Ramos (cell line): ENCODE data around the gene TCAP.

Experiments used
- in situ Hi-C: fragments of 300-500 bp; cut with MboI; formaldehyde crosslinking; loops from one replicate; pipeline ENCODE4 v1.14.3; 2022; ENCODE audit warnings: low sequenced_read_pairs; ENCODE audit not compliant: unreplicated experiment

The TCAP gene

DNA sequence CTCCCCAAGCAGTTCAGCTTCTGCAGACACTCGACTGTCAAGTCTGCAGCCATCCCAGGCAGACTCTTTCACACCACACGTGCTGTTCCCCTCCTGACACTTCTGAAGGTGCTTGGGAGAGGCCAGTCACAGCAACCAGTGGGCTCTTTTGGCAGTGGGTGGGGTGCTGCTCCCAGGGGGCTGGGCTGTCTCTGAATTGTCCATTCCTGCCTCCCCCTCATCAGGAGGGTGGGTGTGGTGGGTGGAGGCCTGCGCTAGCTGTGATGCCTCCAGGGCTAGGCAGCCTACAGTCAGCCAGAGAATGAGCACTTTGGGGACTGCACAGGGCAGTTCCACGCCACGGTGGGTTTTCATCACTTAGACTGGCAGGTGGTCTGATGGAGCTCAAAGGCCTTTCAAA, 17.9 kb upstream of the TCAP start:
- in situ Hi-C loops: no loop called here

DNA sequence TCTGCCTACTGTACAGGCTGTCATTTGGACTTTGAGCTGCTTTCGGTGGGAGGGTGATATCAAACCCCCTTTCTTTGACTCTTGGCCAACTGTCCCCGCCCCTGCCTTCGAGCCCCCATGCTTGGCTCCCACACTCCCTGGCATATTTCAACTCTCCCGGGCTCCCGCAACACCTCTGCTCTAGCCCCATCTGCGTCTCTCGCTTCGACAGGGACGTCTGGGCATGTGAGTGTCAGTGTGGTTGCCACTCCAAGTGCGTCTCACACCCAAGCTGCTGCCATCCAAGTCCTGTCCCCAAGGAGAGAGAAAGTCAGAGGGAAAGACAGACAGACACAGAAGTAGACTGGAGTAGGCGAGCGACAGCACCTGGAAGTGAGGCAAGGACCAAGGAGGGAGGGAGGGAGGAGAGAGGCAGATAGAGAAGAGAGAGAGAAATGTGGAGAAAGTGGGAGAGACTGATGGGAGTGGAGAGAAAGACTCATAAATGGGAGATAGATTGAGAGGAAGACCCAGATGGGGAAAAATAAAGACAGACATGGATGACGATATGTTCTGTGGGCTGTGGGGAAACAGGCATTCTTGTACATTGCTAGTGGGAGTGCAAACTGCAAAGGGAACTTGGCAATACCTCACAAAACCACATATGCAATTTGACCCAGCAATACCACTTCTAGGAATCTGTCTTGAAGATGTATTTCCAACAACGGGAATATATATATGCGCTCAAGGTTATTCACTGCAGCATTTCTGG, 16.4 kb upstream of the TCAP start:
- in situ Hi-C loops: no loop called here

DNA sequence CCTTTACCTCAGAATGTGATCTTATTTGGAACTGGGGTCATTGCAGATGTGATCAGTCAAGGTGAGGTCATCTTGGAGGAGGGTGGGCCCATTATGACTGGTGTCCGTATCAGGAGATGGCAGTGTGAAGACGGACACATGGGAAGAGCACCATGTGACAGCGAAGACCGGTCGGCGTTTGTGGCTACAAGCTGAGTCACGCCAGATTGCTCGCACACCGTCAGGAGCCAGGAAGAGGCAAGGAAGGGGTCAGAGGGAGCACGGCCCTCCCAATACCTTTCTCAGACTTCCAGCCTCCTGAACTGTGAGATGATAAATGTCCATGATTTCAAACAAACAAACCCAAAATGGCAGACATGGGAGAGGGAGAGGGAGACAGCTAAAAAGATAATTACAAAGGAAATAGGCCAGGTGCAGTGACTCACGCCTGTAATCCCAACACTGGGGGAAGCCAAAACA, 15.0 kb upstream of the TCAP start:
- in situ Hi-C loops: no loop called here

DNA sequence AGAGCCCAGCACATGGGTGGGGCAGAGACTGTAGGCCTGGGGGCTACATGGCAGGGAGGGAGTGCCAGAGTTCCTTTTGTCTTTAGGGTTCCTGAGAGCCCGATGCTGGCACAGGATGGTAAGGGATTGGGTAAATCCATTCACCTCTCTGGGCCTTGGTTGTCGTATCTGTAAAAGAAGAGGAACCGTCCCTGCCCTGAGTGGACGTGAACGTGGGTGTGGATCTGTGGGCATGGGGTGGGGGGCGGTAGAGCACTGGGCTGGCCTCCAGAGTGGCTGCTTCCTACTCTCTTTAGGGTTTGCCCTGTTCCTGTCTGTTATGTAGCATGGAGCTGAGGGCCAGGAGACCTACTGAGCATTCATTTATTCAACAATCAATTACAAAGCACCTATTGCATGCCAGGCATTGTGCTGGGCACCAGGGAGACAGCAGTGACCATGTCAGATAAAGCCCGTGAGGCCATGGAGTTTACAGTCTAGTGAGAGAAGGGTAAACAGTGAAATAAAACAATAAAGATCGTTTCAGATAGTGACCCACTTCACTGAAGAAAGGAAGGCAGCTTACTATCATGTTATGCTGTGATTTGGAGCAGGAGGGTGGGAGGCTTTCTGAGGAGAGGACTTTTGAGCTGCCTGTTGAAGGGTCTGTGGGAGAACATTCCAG, 13.1 kb upstream of the TCAP start:
- in situ Hi-C loops: no loop called here

- in situ Hi-C loops: no loop called here
These were observed 12.4 kb upstream of the TCAP start for GRCh38 chr17:39652587-39653315.

DNA sequence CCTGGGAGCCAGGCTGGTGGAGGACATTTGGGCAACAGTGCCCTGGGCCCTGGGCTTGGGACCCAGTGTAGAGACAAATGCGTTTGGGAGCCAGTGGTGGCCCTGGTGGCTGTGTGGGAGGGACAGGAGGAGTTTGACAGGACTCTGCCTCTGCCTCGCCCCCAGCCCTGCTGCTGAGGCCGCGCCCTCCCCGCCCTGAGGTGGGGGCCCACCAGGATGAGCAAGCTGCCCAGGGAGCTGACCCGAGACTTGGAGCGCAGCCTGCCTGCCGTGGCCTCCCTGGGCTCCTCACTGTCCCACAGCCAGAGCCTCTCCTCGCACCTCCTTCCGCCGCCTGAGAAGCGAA, 11.9 kb upstream of the TCAP start:
- in situ Hi-C loops: no loop called here

- in situ Hi-C loops: no loop called here
These were observed 11.4 kb upstream of the TCAP start for GRCh38 chr17:39653662-39654331.

GRCh38 chr17:39655105-39655504, 10.0 kb upstream of the TCAP start:
- in situ Hi-C loops: no loop called here

GRCh38 chr17:39658346-39658745, 6.8 kb upstream of the TCAP start:
- in situ Hi-C loops: no loop called here

GRCh38 chr17:39658760-39659159, 6.4 kb upstream of the TCAP start:
- in situ Hi-C loops: no loop called here

- in situ Hi-C loops: no loop called here
These were observed 5.7 kb upstream of the TCAP start for GRCh38 chr17:39659279-39660010.

- in situ Hi-C loops: no loop called here
These were observed 5.2 kb upstream of the TCAP start for GRCh38 chr17:39660011-39660360.

DNA sequence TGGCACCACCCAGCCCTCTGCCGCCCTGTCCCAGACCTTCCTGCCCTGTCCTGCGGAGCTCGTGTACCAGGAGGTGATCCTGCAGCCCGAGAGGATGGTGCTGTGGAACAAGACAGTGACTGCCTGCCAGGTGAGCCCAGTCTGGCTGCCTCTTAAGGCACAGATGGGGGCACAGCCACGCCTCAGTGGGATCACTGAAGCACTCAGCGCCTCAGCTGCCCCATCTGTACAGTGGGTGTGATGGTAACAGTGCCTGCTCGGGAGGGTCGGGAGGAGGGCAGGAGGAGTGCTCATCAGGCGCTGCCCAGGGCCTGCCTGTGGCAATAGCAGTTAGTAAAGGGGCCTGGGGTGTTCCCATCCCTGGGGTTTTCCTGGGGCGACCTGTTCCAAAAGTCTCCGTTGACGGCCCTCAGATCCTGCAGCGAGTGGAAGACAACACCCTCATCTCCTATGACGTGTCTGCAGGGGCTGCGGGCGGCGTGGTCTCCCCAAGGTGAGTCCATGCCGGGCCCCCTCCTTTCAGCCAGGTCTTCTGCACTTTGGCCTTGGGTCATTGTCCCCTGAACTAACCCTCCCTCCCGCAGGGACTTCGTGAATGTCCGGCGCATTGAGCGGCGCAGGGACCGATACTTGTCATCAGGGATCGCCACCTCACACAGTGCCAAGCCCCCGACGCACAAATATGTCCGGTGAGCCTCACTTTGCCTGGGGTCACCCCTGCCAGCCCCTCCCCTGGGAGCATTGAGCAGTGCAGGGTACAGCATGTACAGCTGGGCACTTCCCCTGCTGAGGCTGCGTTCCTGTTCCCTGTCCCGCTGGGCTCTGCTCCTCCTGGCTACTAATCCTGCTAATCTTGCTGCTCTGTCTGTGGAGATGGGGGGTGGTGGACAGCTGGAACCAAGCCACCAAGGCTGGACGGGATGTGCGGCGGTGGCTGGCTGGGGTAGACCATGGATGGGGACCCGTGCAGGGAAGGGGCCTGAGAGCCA, 4.5 kb upstream of the TCAP start:
- in situ Hi-C loops: no loop called here

DNA sequence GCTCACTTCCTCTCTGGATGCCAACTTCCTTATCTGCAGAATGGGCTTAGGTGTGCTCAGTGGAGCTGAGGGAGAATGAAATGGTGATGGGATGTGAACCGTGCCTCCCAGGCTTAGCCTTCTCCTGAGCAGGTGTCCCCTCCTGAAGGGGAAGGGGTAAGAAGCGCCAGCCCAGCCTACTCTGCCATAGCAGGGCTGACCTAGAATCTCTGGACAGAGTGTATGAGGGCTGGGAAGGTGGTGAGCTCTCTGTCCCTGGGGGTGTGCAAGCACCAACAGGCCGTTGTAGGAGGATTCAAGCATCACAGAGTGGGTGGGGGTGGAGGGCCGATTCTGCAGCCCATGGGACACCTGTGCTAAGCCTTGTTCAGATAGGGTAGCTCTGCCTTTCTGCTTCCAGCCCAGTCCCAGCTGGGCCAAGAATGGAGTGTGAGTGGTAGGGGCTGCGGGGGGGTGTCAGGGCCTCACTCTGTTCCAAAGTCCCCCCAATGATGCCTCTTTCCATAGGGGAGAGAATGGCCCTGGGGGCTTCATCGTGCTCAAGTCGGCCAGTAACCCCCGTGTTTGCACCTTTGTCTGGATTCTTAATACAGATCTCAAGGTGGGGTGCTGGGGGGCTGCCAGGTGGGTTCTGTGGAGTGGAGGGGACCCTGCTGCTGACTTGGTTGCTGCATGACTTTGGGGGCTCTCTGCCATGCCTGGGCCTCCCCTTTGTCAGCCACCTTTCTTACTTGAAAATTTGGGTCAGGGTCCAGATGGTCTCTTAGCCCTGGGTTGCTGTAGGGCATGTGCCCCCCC, 3.2 kb upstream of the TCAP start:
- in situ Hi-C loops: no loop called here

DNA sequence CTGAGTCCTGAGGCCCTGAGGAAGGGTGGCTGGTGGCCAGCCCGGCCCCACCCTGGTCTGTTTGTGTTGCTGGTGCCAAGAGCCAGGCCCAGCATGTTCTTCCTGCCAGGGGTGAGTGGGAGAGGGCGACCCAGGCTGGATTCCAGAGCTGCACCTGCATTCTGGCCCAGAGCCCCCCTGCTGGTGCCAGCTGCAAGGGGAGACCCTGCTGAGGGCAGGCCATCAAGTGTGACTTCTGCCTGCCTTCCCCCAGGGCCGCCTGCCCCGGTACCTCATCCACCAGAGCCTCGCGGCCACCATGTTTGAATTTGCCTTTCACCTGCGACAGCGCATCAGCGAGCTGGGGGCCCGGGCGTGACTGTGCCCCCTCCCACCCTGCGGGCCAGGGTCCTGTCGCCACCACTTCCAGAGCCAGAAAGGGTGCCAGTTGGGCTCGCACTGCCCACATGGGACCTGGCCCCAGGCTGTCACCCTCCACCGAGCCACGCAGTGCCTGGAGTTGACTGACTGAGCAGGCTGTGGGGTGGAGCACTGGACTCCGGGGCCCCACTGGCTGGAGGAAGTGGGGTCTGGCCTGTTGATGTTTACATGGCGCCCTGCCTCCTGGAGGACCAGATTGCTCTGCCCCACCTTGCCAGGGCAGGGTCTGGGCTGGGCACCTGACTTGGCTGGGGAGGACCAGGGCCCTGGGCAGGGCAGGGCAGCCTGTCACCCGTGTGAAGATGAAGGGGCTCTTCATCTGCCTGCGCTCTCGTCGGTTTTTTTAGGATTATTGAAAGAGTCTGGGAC, 2.4 kb upstream of the TCAP start:
- in situ Hi-C loops: no loop called here

GRCh38 chr17:39663340-39663687, 1.8 kb upstream of the TCAP start:
- in situ Hi-C loops: no loop called here

DNA sequence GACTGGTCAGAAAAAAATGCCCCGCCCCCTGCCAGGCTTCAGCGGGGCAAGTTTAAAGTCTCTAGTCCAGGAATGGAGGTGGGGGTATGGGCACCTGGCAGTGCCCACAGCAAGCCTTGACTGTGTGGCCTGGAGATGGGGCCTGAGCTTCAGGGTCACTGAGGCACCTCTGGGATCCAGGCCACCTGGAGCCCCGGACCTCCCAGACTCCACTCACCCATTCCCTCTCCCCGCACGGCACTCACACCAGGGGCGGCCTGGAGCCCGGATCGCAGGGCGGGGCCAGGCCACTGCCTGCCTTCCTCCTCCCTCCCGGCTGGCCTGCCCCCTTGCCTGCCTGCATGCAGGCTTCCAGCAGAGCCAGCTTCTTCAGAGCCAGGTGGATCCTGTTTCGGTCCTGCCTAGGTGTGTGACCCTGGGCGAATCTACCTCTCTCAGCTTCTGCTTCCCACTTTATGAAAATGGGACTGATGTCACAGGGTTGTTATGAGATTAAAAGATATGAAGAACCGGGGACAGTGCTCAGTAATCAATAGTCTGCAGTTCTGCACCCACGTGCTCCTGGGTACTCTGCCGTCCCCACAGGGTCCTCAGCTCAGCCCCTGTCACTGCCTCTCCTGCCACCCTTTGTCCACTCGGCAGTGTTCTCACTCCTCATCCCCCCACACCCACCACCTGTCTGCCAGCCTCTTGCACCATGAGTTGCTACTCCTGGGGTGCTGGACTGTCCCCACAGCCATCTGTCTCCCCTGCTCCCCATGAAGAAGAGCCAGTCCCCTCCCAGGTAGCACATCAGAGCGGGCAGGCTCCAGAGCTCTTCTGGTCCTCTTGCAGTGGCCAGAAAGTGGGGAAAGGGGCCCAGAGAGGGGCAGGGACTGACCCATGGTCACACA, 1.2 kb upstream of the TCAP start:
- in situ Hi-C loops: no loop called here
